Fibroblast of skin of right biceps (primary cell): ENCODE data around the gene KLF2.
"Not testable (repeated sequence)": the region's sequence is repeated elsewhere in the genome, so short reads cannot be mapped to it uniquely, and the experiment has no call there.

ENCODE experiments used
- DNase-seq: peaks from one replicate; pipeline ENCODE4 v3.0.0-alpha.2; 2013

Gene KLF2

GRCh38 chr19:16324384-16325160 is at the start of gene KLF2:
TSS of gene KLF2 (plus strand) at chr19:16324826. CDS start at chr19:16324924, 98 bp downstream.
- peak; percentile 94 for DNase-seq

- no peak for DNase-seq
Measured at GRCh38 chr19:16280306-16280705, 44.3 kb upstream of the KLF2 start.

GRCh38 chr19:16281743-16282142 is 42.9 kb upstream of the KLF2 start:
- no peak for DNase-seq

DNA sequence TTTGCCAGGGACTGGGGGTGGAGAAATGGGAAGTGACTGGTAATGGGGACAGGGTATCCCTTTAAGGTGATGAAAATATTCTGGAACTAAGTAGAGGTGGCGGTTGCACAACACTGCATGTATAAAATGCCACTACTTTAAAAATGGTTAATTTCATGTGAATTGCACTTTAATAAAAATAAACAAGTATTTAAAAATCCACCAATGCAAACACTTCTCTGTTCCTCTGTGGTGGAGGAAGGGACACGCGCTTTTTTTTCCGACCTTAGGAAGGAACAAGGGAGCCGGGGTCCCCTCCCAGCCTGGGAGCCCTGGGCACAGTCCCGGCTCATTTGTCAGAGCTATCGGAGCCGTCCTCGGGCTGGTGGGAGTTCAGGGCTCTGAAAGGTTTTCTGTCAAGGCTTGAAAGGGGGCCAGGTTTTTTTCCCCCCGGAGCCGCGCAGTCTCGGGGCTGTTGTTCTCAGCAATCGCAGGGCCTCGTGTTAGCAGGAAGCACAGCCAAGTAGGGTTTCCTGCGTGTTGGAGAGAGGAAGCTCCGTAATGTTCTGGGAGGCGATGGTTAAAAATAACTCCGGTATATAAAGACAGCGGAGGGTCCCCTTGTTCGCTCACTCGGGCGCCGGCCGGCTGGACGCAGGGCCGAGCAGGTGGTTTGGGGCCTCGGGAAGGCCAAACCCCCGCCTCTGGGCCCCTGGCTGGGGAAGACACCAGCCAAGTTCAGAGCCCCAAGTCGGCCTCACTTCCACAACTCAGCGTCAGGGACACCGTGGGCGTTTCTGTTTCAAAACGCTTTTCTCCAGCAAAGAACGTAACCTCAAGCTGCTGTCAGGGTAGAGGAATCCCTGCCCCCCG is 41.2 kb upstream of the KLF2 start:
- peak; percentile 74 for DNase-seq

GRCh38 chr19:16284505-16284904 is 40.1 kb upstream of the KLF2 start:
- no peak for DNase-seq

DNA sequence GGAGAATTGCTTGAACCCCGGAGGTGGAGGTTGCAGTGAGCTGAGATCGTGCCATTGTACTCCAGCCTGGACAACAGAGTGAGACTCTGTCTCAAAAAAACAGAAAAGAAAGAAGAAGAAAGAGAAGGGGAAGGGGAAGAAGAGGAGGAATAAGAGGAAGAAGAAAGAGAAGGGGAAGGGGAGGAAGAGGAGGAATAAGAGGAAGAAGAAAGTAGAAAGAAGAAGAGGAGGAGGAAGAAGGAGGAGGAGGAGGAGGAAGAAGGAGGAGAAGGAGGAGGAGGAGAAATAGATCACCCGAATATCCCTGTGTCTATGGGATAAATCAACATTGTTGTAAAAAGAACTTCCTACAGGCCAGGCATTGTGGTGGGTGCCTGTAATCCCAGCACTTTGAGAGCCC is 39.5 kb upstream of the KLF2 start:
- DNase-seq = not testable (repeated sequence)

GRCh38 chr19:16285769-16286498 is 38.7 kb upstream of the KLF2 start:
- peak; percentile 15 for DNase-seq

GRCh38 chr19:16288544-16288943 is 36.1 kb upstream of the KLF2 start:
- DNase-seq = peak; percentile 68

DNA sequence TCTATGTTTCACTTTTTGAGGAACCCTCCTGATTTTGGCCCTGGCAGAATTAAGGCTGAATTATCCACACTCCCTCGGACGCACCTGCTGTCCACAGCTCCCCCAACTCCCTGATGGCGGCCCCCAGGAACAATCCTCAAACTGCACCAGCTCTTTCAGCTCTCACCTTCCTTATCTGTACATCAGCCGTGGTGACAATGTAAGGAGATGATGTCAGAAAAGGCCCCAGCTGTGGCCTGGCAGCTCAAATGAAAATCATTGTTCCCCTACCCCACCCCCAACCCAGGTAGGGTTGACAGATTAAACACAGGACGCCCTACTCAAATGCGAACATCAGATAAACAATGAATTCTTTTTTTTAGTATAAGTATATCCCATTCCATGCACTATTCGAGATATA is 35.0 kb upstream of the KLF2 start:
- DNase-seq = no peak

DNA sequence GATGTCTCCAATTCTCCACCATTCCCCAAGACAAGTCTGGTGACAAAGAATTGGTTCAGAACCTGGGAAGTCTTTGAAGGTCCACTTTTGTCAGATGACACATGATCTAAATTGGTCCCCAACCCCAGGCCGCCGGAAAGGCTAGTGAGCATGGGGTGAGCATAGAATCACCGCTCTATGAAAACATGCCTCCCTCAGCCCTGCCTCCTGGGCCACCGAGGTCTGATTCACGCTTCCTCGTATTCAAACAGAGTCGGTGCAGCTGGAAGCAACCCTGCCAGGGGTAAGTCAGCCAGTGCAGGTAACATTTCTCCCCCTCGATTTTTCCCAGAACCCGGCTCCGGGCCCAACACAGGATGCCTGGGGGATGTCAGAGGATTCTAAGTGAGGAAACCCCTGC is 33.9 kb upstream of the KLF2 start:
- DNase-seq = no peak

- peak; percentile 91 for DNase-seq
Measured at GRCh38 chr19:16293118-16294091, 31.2 kb upstream of the KLF2 start.

GRCh38 chr19:16295057-16295456 is 29.6 kb upstream of the KLF2 start:
- peak; percentile 34 for DNase-seq

DNA sequence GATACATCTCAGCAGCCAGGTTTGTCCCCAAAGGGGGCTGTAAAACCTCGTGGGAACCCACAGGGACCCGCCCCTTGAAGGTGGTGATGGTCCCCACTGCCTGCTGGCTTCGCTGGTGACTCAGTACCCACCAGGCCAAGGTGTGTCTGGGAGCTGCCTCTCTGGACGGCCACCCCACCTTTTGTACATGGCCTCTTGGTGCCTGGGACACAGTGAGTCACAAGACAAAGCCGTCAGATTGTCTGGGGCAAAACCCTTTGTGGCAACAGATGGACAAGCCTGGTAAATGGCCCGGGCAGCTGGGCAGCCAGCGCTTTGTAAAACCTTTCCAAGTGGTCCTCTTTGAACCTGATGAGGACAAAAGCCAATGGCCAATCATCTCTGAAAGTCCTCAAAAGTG is 27.9 kb upstream of the KLF2 start:
- DNase-seq = no peak

GRCh38 chr19:16297575-16298178 is 26.9 kb upstream of the KLF2 start:
- no peak for DNase-seq

DNA sequence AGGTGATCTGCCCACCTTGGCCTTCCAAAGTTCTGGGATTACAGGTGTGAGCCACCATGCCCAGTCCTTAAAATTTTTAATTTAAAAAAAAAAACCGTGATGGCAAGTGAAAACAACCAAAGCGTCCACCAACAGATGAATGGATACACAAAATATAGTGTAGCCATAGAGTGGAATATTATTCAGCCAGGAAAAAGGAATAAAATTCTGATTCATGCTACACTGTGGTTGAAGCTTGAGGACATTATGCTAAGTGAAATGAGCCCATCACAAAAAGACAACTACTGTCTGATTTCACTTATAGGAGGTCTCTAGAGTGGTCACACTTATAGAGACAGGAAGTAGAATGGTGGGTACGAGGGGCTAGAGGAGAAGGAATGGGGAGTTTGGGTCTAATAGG is 26.3 kb upstream of the KLF2 start:
- no peak for DNase-seq

DNA sequence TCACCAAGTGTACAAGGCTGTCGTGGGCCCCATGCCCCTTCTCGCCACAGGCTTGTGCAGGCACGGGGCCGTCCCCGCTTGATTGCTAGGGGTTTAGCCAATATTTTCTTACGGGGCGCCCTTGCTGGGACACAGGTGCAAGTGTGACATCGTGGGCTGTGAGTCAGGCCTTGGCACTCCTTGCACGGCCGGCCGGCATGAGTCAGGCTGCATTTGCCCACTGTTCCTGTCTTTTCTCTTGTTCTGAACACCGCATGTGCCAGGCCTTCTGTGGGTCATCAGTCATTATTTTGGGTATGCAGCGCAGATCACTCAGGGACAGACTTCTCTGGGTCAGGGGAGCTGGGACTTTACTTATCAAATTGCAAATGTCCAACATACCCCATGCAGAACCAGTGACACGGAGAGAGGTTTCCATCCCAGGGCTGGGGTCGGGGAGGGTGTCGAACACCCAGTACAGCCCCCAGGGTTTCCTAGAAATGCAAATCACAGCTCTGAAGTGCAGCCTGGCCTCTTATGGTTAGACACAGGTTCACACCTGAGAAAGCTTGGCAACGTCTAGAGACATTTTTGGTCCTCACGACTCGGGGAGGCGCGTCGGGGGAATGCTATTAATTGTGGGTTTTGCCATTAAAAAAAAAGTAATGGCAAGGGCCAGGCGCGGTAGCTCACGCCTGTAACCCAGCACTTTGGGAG is 22.5 kb upstream of the KLF2 start:
- DNase-seq = peak; percentile 17

- no peak for DNase-seq
Measured at GRCh38 chr19:16303755-16304154, 20.9 kb upstream of the KLF2 start.

DNA sequence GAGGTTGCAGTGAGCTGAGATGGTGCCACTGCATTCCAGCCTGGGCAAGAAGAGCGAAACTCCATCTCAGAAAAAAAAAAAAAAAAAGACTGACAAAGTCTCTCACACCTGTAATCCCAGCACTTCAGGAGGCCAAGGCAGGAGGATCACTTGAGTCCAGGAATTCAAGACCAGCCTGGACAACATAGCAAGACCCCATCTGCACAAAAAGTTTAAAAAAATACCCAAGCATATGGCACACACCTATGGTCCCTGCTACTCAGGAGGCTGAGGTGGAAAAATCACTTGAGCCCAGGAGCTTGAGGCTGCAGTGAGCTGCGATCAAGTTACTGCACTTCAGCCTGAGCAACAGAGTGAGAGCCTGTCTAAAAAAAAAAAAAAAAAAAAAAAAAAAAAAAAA is 20.1 kb upstream of the KLF2 start:
- DNase-seq = not testable (repeated sequence)

DNA sequence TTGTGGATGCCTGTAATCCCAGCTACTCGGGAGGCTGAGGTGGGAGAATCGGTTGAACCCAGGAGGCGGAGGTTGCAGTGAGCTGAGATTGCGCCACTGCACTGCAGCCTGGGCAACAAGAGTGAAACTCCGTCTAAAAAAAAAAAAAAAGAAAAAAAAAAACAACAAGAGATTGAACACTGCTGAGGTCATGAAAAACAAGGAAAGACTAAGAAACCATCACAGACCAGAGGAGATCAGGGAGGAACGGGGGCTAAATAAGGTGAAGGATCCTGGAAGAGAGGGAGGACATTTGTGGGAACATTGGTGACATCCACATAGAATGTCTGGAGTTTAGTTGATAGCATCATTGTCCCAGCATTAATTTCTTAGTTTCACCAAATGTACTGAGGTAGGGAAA is 19.6 kb upstream of the KLF2 start:
- not testable (repeated sequence) for DNase-seq

DNA sequence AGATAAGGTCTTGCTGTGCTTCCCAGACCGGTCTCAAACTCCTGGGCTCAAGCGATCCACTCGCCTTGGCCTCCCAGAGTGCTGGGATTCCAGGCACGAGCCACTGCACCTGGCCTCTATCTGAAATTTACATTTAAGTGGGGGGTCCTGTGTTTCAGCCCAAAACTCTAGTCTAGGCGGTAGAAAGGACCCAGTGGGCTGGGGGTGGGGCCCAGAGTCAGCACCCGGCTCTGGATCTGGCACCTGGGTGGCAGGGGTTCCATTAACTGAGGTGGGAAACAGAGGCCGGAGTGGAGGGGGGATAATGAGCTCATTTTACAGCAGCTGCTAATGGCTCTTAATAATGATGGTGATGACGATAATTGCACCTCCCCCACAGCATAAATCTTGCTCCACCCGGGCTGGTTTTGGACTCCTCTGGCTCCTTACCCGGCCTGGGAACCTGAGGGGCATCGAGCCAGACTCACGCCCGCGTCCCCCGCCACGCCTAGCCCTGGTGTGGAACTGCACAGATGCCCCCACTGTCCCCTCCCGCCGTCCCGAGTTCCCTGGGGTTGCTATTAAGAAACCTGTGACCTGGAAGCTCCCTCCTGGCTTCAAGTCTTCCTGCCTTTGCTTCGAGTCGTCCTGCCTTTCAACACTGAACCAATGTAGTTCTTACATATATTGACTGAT is 17.8 kb upstream of the KLF2 start:
- DNase-seq = no peak

DNA sequence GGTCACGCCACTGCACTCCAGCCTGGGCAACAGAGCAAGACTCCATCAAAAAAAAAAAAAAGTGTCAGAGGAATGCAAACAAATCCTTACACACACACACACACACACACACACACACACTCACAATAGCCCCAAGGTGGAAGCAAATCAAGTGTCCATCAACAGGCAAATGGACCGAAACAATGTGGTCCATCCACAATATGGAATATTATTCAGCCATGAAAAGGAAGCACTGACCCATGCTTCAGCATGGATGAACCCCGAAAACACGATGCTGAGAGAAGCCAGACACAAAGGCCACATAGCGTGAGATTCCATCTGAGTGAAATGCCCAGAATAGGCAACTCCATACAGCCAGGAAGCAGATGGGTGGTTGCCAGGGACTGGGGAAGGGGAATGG is 16.5 kb upstream of the KLF2 start:
- no peak for DNase-seq
